CD14-positive monocyte (primary cell): ENCODE data around the gene RSPH1. TPM values are rescaled to one million over a fixed set of nuclear protein-coding genes. Genes with fewer than 3 reads are reported as not detected.
A peak's percentile ranks its signal among the peaks of the same experiment; 100 is the strongest.

Experiments used
- DNase-seq, 3 donors: peaks; one replicate each; pipeline ENCODE4 v3.0.0-alpha.2; 2011 to 2022
- H2AFZ ChIP-seq: 2 replicates; pipeline ENCODE4 v1.6.0; 2012; ENCODE audit warnings: mild to moderate bottlenecking, low read depth, low read length, inconsistent platforms; ENCODE audit not compliant: insufficient read depth, poor library complexity, severe bottlenecking
- H3K27ac ChIP-seq, 2 donors: 1 replicate in 1 of 2; 2 replicates in 1 of 2; pipeline ENCODE4 v1.5.1; 2012 to 2013; ENCODE audit warnings: low read length in 2 of 2, control low read depth in 1 of 2, inconsistent platforms in 1 of 2, low read depth in 1 of 2, mild to moderate bottlenecking in 1 of 2
- H3K27me3 ChIP-seq, 2 donors: one replicate each; pipeline versions ENCODE4 v1.6.0 to v1.6.1; 2011 to 2013; ENCODE audit warnings: low read length in 2 of 2; ENCODE audit not compliant: control insufficient read depth in 2 of 2, insufficient read depth in 2 of 2
- H3K36me3 ChIP-seq, 2 donors: replicated peaks in 1 of 2; 1 replicate in 1 of 2; 2 replicates in 1 of 2; pipeline versions ENCODE4 v1.5.1 to v1.6.1; 2012 to 2013; ENCODE audit warnings: low read length in 2 of 2, control low read depth in 1 of 2, inconsistent platforms in 1 of 2, mild to moderate bottlenecking in 1 of 2; ENCODE audit not compliant: insufficient read depth in 2 of 2, control insufficient read depth in 1 of 2
- H3K4me1 ChIP-seq, 2 donors: 1 replicate in 1 of 2; 2 replicates in 1 of 2; pipeline versions ENCODE4 v1.5.1 to v1.6.1; 2012 to 2013; ENCODE audit warnings: low read length in 2 of 2, control low read depth in 1 of 2, inconsistent platforms in 1 of 2, mild to moderate bottlenecking in 1 of 2, moderate library complexity in 1 of 2; ENCODE audit not compliant: insufficient read depth in 2 of 2, control insufficient read depth in 1 of 2
- H3K4me2 ChIP-seq: replicated peaks from 2 replicates; pipeline ENCODE3; 2012; ENCODE audit warnings: low read length, moderate library complexity, mild to moderate bottlenecking; ENCODE audit not compliant: poor library complexity, severe bottlenecking; ENCODE audit errors: extremely low read depth
- H3K4me3 ChIP-seq, 3 experiments: fragments of 200-600 bp in 1 of 3; sonication (generic) in 1 of 3; replicated peaks in 1 of 3; 1 replicate in 2 of 3; 2 replicates in 1 of 3; pipeline ENCODE4 v1.5.1; 2011 to 2013; ENCODE audit warnings: low read length in 3 of 3, mild to moderate bottlenecking in 3 of 3, control low read depth in 2 of 3, low read depth in 2 of 3, inconsistent platforms in 1 of 3, moderate library complexity in 1 of 3
- H3K79me2 ChIP-seq: 2 replicates; pipeline ENCODE4 v1.6.0; 2012; ENCODE audit warnings: mild to moderate bottlenecking, control low read depth, inconsistent platforms, low read length, moderate library complexity; ENCODE audit not compliant: insufficient read depth
- H3K9ac ChIP-seq: 2 replicates; pipeline ENCODE4 v1.6.0; 2017; ENCODE audit warnings: low read length, mild to moderate bottlenecking; ENCODE audit not compliant: insufficient read depth, poor library complexity, severe bottlenecking
- H3K9me3 ChIP-seq, 2 donors: replicated peaks in 1 of 2; 1 replicate in 1 of 2; 2 replicates in 1 of 2; pipeline versions ENCODE4 v1.5.1 to v1.6.1; 2012 to 2013; ENCODE audit warnings: low read length in 2 of 2, control low read depth in 1 of 2; ENCODE audit not compliant: control insufficient read depth in 1 of 2, insufficient read depth in 1 of 2
- H4K20me1 ChIP-seq: 2 replicates; pipeline ENCODE4 v1.6.0; 2012; ENCODE audit warnings: mild to moderate bottlenecking, low read length, control low read depth, moderate library complexity; ENCODE audit not compliant: insufficient read depth
- H3K27ac Mint-ChIP-seq, 7 donors: one replicate each; pipeline ENCODE4 v1.8.0; 2020; ENCODE audit warnings: mild to moderate bottlenecking in 7 of 7, mixed read lengths in 7 of 7, moderate library complexity in 6 of 7, inconsistent platforms in 2 of 7
- H3K27me3 Mint-ChIP-seq, 3 donors: one replicate each; pipeline ENCODE4 v1.8.0; 2021 to 2022; ENCODE audit warnings: low read depth in 3 of 3, mild to moderate bottlenecking in 3 of 3, mixed read lengths in 3 of 3, moderate library complexity in 3 of 3, inconsistent platforms in 1 of 3
- H3K36me3 Mint-ChIP-seq, 2 donors: one replicate each; pipeline ENCODE4 v1.8.0; 2020; ENCODE audit warnings: mixed read lengths in 2 of 2, inconsistent platforms in 1 of 2, mild to moderate bottlenecking in 1 of 2
- H3K4me1 Mint-ChIP-seq: one replicate; pipeline ENCODE4 v1.8.0; 2020; ENCODE audit warnings: mild to moderate bottlenecking, mixed read lengths
- H3K4me3 Mint-ChIP-seq, 2 donors: one replicate each; pipeline ENCODE4 v1.8.0; 2020; ENCODE audit warnings: mild to moderate bottlenecking in 2 of 2, mixed read lengths in 2 of 2, moderate library complexity in 1 of 2
- H3K9me3 Mint-ChIP-seq, 7 donors: one replicate each; pipeline ENCODE4 v1.8.0; 2020 to 2022; ENCODE audit warnings: mixed read lengths in 7 of 7, mild to moderate bottlenecking in 6 of 7, moderate library complexity in 6 of 7, inconsistent platforms in 2 of 7
- CTCF ChIP-seq: fragments of 200-600 bp; IDR thresholded peaks from one replicate; pipeline ENCODE4 v1.8.0; 2022; ENCODE audit warnings: antibody characterized with exemption, mild to moderate bottlenecking
- WGBS: methylation state at CpG from one replicate; pipeline ENCODE4 v1.1.5; 2013; ENCODE audit warnings: missing lambda C conversion rate; ENCODE audit not compliant: insufficient coverage; 5-methylcytosine and 5-hydroxymethylcytosine counted together
- intact Hi-C, 2 donors: fragments of 100-400 bp; cut with micrococcal nuclease; formaldehyde crosslinking; loops; one replicate each; pipeline versions ENCODE4 v1.15.0 to v1.15.1; 2023
- polyA plus RNA-seq, 3 donors: library from polyadenylated mRNA; depleted of rRNA in 1 of 3; unstranded in 2 of 3; stranded (reverse) in 1 of 3; fragments of 300-500 nt in 2 of 3; fragments of >200 nt in 1 of 3; fragmentation: Illumina TruSeq in 2 of 3; gene quantifications; 1 replicate in 2 of 3; 2 replicates in 1 of 3; pipeline ENCODE4 v1.2.3, GENCODE V29; 2012 to 2021

RSPH1 gene
- polyA plus RNA-seq, 3 donors = 0.03 TPM; not detected in 2

- H2AFZ ChIP-seq = no peak overlapping the region
- no peaks in the 10 kb centered on the region for H3K9me3 ChIP-seq
- H3K4me3 ChIP-seq = no peak overlapping the region
- intact Hi-C loops = no loop called here
- Mint-ChIP-seq H3K27ac (peak overlapping the region in 1 of 7 donors; percentile 51), H3K27me3 (peaks cover 0 to 2% (median 2%) of the 10 kb centered on the region in 3 donors), H3K9me3 (peaks cover 0 to 1% (median 0%) of the 10 kb centered on the region in 7 donors), H3K36me3 (peaks cover 75 to 78% of the 10 kb centered on the region in 2 donors), H3K4me1 (no peaks in the 10 kb centered on the region), H3K4me3 (no peak overlapping the region)
- H3K36me3 ChIP-seq = peaks cover 61 to 99% of the 10 kb centered on the region in 2 donors
- no peak for TF ChIP-seq CTCF
- no peaks in the 10 kb centered on the region for H3K79me2 ChIP-seq
- 97% methylated on average over 24 of the region's 25 CpGs for WGBS
- H4K20me1 ChIP-seq = no peaks in the 10 kb centered on the region
- H3K27me3 ChIP-seq = no peaks in the 10 kb centered on the region
- H3K4me2 ChIP-seq = no peak overlapping the region
- H3K27ac ChIP-seq = no peak overlapping the region
- DNase-seq = no peak
- no peaks in the 10 kb centered on the region for H3K4me1 ChIP-seq
- no peak overlapping the region for H3K9ac ChIP-seq
Observed at GRCh38 chr21:42543106-42543847, 47.3 kb upstream of the RSPH1 start.

GRCh38 chr21:42542596-42542995 lies 46.6 kb upstream of the RSPH1 start:
- H3K9ac ChIP-seq = no peak overlapping the region
- H3K4me1 ChIP-seq = no peaks in the 10 kb centered on the region
- H3K4me3 ChIP-seq = no peak overlapping the region
- Mint-ChIP-seq H3K27me3 (peaks cover 0 to 2% (median 0%) of the 10 kb centered on the region in 3 donors), H3K27ac (peak overlapping the region in 1 of 7 donors; percentile 28), H3K9me3 (peaks cover 0 to 1% (median 0%) of the 10 kb centered on the region in 7 donors), H3K4me1 (no peaks in the 10 kb centered on the region), H3K4me3 (no peak overlapping the region), H3K36me3 (peaks cover 74 to 75% of the 10 kb centered on the region in 2 donors)
- no peaks in the 10 kb centered on the region for H4K20me1 ChIP-seq
- no peak overlapping the region for H2AFZ ChIP-seq
- intact Hi-C loops = no loop called here
- no peaks in the 10 kb centered on the region for H3K9me3 ChIP-seq
- peaks cover 55 to 95% of the 10 kb centered on the region in 2 donors for H3K36me3 ChIP-seq
- no peak for DNase-seq
- no peaks in the 10 kb centered on the region for H3K27me3 ChIP-seq
- no peaks in the 10 kb centered on the region for H3K79me2 ChIP-seq
- no peak overlapping the region for H3K4me2 ChIP-seq
- H3K27ac ChIP-seq = no peak overlapping the region
- WGBS = 96% methylated on average over 4 of the region's 10 CpGs
- TF ChIP-seq CTCF = no peak
